HepG2 (cell line): ENCODE data around the gene EPHA1. TPM values are rescaled to one million over a fixed set of nuclear protein-coding genes. Genes with fewer than 3 reads are reported as not detected.

ENCODE experiments used
- ATAC-seq: fragments of 200-7000 bp; cut with Tn5 transposase; 3 replicates; pipeline ENCODE4 v1.9.1; 2020; ENCODE audit warnings: mild to moderate bottlenecking, moderate library complexity
- BruUV-seq: library from RNA; stranded (reverse); fragments of 400-500 nt; replicated peaks from 2 replicates; lab custom pipeline; 2021; lab: Mats Ljungman, UMichigan
- CTCF ChIA-PET: fragments of 300-600 bp; formaldehyde crosslinking; extraction: SDS; loops from one replicate; lab custom pipeline; 2021; ENCODE audit warnings: low total read pairs, inconsistent platforms, low intra/inter-chr PET ratio; lab: Yijun Ruan, JAX
- POLR2A ChIA-PET: fragments of 350-600 bp; sonication (Branson Sonifier 250); formaldehyde crosslinking; loops from one replicate; lab custom pipeline; 2020; ENCODE audit warnings: antibody characterized with exemption, inconsistent platforms; lab: Yijun Ruan, JAX
- DNase-seq: peaks from one replicate; pipeline ENCODE4 v3.0.0-alpha.2; 2015; ENCODE audit warnings: low spot score
- FAIRE-seq: peaks from 3 replicates; lab custom pipeline; 2011; peaks lifted over from hg19 to GRCh38; lab: Jason Lieb, UNC
- H2AFZ ChIP-seq: one replicate; pipeline ENCODE4 v1.6.1; 2011; ENCODE audit warnings: low read length, inconsistent platforms
- H3K27ac ChIP-seq: fragments of 300-600 bp; 3 replicates; pipeline ENCODE4 v1.8.0; 2011; ENCODE audit warnings: mixed run types, mild to moderate bottlenecking, mixed read lengths, low read length, inconsistent platforms; ENCODE audit not compliant: insufficient read depth; ENCODE audit errors: extremely low read length
- H3K27me3 ChIP-seq, 2 experiments: fragments of 200-600 bp in 1 of 2; 2 replicates in 1 of 2; 3 replicates in 1 of 2; pipeline versions ENCODE4 v1.6.0 to v1.8.0; 2011; ENCODE audit warnings: low read length in 2 of 2, mild to moderate bottlenecking in 2 of 2, moderate library complexity in 2 of 2, inconsistent platforms in 1 of 2; ENCODE audit not compliant: insufficient read depth in 2 of 2, control insufficient read depth in 1 of 2
- H3K36me3 ChIP-seq, 2 experiments: fragments of 200-600 bp in 1 of 2; replicated peaks in 1 of 2; 2 replicates in 1 of 2; 3 replicates in 1 of 2; pipeline versions ENCODE4 v1.5.1 to v1.8.0; 2011; ENCODE audit warnings: low read length in 2 of 2, inconsistent platforms in 1 of 2; ENCODE audit not compliant: insufficient read depth in 2 of 2, control insufficient read depth in 1 of 2
- H3K4me1 ChIP-seq: 2 replicates; pipeline ENCODE4 v1.5.1; 2012; ENCODE audit warnings: low read length, inconsistent platforms; ENCODE audit not compliant: insufficient read depth
- H3K4me2 ChIP-seq: 2 replicates; pipeline ENCODE4 v1.6.0; 2011; ENCODE audit warnings: low read depth, low read length, inconsistent platforms
- H3K4me3 ChIP-seq, 3 experiments: fragments of 200-600 bp in 1 of 3; sonication (generic), shearing (Covaris generic) in 1 of 3; replicated peaks in 1 of 3; 2 replicates each; pipeline ENCODE4 v1.5.1; 2011 to 2016; ENCODE audit warnings: low read length in 3 of 3, inconsistent platforms in 2 of 3, low read depth in 2 of 3, mild to moderate bottlenecking in 2 of 3, control low read depth in 1 of 3, mixed read lengths in 1 of 3; ENCODE audit not compliant: insufficient read depth in 1 of 3
- H3K79me2 ChIP-seq: one replicate; pipeline ENCODE4 v1.6.1; 2011; ENCODE audit warnings: low read length, inconsistent platforms; ENCODE audit not compliant: insufficient read depth
- H3K9ac ChIP-seq: 2 replicates; pipeline ENCODE4 v1.6.0; 2011; ENCODE audit warnings: mild to moderate bottlenecking, low read depth, low read length, inconsistent platforms; ENCODE audit not compliant: insufficient read depth
- H3K9me3 ChIP-seq: 2 replicates; pipeline ENCODE4 v1.5.1; 2012; ENCODE audit warnings: mild to moderate bottlenecking, low read length
- H4K20me1 ChIP-seq: 2 replicates; pipeline ENCODE4 v1.6.0; 2011; ENCODE audit warnings: inconsistent platforms, mild to moderate bottlenecking, low read length, moderate library complexity; ENCODE audit not compliant: insufficient read depth
- HDAC6 ChIP-seq: fragments of 200-600 bp; sonication (generic); IDR thresholded peaks from 2 replicates; pipeline ENCODE4 v1.7.0; 2017; ENCODE audit warnings: mild to moderate bottlenecking, antibody characterized with exemption, low read length, low read depth
- HNRNPH1 ChIP-seq: fragments of 200-400 bp; formaldehyde crosslinking; optimal IDR thresholded peaks from 2 replicates; pipeline ENCODE3; 2017; ENCODE audit warnings: mild to moderate bottlenecking, low read depth, low read length
- IKZF4 ChIP-seq: sonication (generic); formaldehyde crosslinking; IDR thresholded peaks from 2 replicates; pipeline ENCODE4 v1.5.1; 2020; ENCODE audit warnings: borderline replicate concordance, mild to moderate bottlenecking, low read depth, missing genetic modification reagents; ENCODE audit errors: not compliant biosample characterization
- MTA1 ChIP-seq: sonication (generic); formaldehyde crosslinking; IDR thresholded peaks from 2 replicates; pipeline ENCODE4 v1.4.0; 2020; ENCODE audit warnings: missing genetic modification reagents, mild to moderate bottlenecking, borderline replicate concordance
- PPARG ChIP-seq: conservative IDR thresholded peaks from 2 replicates; pipeline ENCODE4 v1.6.1; 2016; ENCODE audit warnings: missing biosample characterization, missing genetic modification reagents
- TFE3 ChIP-seq: IDR thresholded peaks from 2 replicates; pipeline ENCODE4 v1.6.1; 2016
- ZBTB33 ChIP-seq: sonication (generic); formaldehyde crosslinking; IDR thresholded peaks from 2 replicates; pipeline ENCODE4 v1.4.0; 2020; ENCODE audit warnings: missing genetic modification reagents
- ZNF207 ChIP-seq: fragments of 450-650 bp; IDR thresholded peaks from 2 replicates; pipeline ENCODE4 v1.6.1; 2016; ENCODE audit warnings: antibody characterized with exemption, borderline replicate concordance
- ZNF232 ChIP-seq: sonication (generic); formaldehyde crosslinking; IDR thresholded peaks from 2 replicates; pipeline ENCODE4 v1.4.0; 2020; ENCODE audit warnings: missing genetic modification reagents, borderline replicate concordance
- ZNF564 ChIP-seq: sonication (generic); formaldehyde crosslinking; IDR thresholded peaks from 2 replicates; pipeline ENCODE4 v1.8.1; 2023; ENCODE audit warnings: mild to moderate bottlenecking, missing genetic modification reagents
- ZNF570 ChIP-seq: sonication (generic); formaldehyde crosslinking; IDR thresholded peaks from 2 replicates; pipeline ENCODE4 v1.4.0; 2020; ENCODE audit warnings: mild to moderate bottlenecking, missing genetic modification reagents, borderline replicate concordance
- ZNF7 ChIP-seq: IDR thresholded peaks from 2 replicates; pipeline ENCODE4 v1.6.1; 2016; ENCODE audit warnings: missing biosample characterization, missing genetic modification reagents
- WGBS: methylation state at CpG from one replicate; pipeline ENCODE4 v1.1.6; 2017; ENCODE audit warnings: low lambda C conversion rate; 5-methylcytosine and 5-hydroxymethylcytosine counted together
- in situ Hi-C: cut with HindIII; loops from 2 replicates; pipeline ENCODE4 v1.10.0; 2017; ENCODE audit warnings: low pct_unique_long_range_greater_than_20kb; ENCODE audit not compliant: extremely low pct_ligation_motif_present
- intact Hi-C: fragments of 100-400 bp; cut with micrococcal nuclease; formaldehyde crosslinking; loops from one replicate; pipeline ENCODE4 v1.10.0; 2022; ENCODE audit not compliant: unreplicated experiment
- polyA plus RNA-seq, 8 experiments: library from polyadenylated mRNA; depleted of rRNA in 3 of 8; stranded (reverse) in 7 of 8; unstranded in 1 of 8; fragments of >200 nt; fragmentation: Illumina TruSeq in 4 of 8; extraction: Trizol in 4 of 8; gene quantifications; 2 replicates each; pipeline versions ENCODE4 v1.2.1 to v1.2.3, GENCODE V29; 2011 to 2016; ENCODE audit warnings: low read depth in 4 of 8, missing spikeins in 1 of 8, mixed read lengths in 1 of 8; ENCODE audit not compliant: insufficient read depth in 1 of 8
- total RNA-seq, 5 experiments: library from RNA; depleted of rRNA; stranded (reverse); fragments of >200 nt; fragmentation: Illumina TruSeq; extraction: Trizol; gene quantifications; 2 replicates each; pipeline ENCODE4 v1.2.3, GENCODE V29; 2016; ENCODE audit warnings: low read depth in 1 of 5
- TF ChIP-seq, protein P1 (sequence below): sonication (generic); formaldehyde crosslinking; IDR thresholded peaks from 2 replicates; pipeline ENCODE4 v1.9.0; 2022; ENCODE audit warnings: missing genetic modification reagents, mild to moderate bottlenecking, borderline replicate concordance
- TF ChIP-seq, protein P2 (sequence below): sonication (generic); formaldehyde crosslinking; IDR thresholded peaks from 2 replicates; pipeline ENCODE4 v1.8.1; 2023; ENCODE audit warnings: mild to moderate bottlenecking, missing genetic modification reagents

EPHA1 gene
- total and polyA plus RNA-seq, 2 of the 13 experiments (the other 11 are each of a cell fraction or from before 2014, with no cell fraction given): 4.6 to 17.1 TPM

GRCh38 chr7:143354965-143355364, 53.7 kb downstream of the EPHA1 start:
- TF ChIP-seq ZNF7 (CRISPR knock-in tag): no peak
- TF ChIP-seq IKZF4 (CRISPR knock-in tag): no peak
- no peak for TF ChIP-seq ZNF570
- no peak for TF ChIP-seq HDAC6
- TF ChIP-seq TFE3: no peak
- TF ChIP-seq HNRNPH1: no peak
- no peak for TF ChIP-seq ZNF564
- TF ChIP-seq MTA1 (CRISPR knock-in tag): no peak
- no peak for TF ChIP-seq ZBTB33 (CRISPR knock-in tag)
- TF ChIP-seq, protein P1, sequence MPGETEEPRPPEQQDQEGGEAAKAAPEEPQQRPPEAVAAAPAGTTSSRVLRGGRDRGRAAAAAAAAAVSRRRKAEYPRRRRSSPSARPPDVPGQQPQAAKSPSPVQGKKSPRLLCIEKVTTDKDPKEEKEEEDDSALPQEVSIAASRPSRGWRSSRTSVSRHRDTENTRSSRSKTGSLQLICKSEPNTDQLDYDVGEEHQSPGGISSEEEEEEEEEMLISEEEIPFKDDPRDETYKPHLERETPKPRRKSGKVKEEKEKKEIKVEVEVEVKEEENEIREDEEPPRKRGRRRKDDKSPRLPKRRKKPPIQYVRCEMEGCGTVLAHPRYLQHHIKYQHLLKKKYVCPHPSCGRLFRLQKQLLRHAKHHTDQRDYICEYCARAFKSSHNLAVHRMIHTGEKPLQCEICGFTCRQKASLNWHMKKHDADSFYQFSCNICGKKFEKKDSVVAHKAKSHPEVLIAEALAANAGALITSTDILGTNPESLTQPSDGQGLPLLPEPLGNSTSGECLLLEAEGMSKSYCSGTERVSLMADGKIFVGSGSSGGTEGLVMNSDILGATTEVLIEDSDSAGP (CRISPR knock-in tag): no peak
- no peak for TF ChIP-seq ZNF232
- no peak for TF ChIP-seq PPARG (CRISPR knock-in tag)
- TF ChIP-seq, protein P2, sequence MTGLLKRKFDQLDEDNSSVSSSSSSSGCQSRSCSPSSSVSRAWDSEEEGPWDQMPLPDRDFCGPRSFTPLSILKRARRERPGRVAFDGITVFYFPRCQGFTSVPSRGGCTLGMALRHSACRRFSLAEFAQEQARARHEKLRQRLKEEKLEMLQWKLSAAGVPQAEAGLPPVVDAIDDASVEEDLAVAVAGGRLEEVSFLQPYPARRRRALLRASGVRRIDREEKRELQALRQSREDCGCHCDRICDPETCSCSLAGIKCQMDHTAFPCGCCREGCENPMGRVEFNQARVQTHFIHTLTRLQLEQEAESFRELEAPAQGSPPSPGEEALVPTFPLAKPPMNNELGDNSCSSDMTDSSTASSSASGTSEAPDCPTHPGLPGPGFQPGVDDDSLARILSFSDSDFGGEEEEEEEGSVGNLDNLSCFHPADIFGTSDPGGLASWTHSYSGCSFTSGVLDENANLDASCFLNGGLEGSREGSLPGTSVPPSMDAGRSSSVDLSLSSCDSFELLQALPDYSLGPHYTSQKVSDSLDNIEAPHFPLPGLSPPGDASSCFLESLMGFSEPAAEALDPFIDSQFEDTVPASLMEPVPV: no peak
- no peak for TF ChIP-seq ZNF207
- Histone ChIP-seq H3K27ac (no peak overlapping the region), H3K27me3 (peaks cover 3 to 39% of the 10 kb centered on the region in 2 experiments; a peak in 4 of 5 replicates), H3K36me3 (no peaks in the 10 kb centered on the region), H3K9me3 (no peaks in the 10 kb centered on the region), H3K4me3 (no peak overlapping the region), H3K4me2 (no peak overlapping the region), H3K79me2 (no peaks in the 10 kb centered on the region), H3K9ac (no peak overlapping the region), H2AFZ (no peak overlapping the region), H3K4me1 (no peaks in the 10 kb centered on the region), H4K20me1 (no peaks in the 10 kb centered on the region)
- FAIRE-seq (no peak), DNase-seq (no peak), ATAC-seq (no peak)
- BruUV-seq: no TSS peak
- 49% methylated on average over 5 of the region's 8 CpGs for WGBS
- ChIA-PET CTCF (no interaction called here), POLR2A (no interaction called here)
- intact Hi-C loops (no loop called here), in situ Hi-C loops (no loop called here)
